ENCODE results near the gene TMEM53.

The TMEM53 gene

DNA sequence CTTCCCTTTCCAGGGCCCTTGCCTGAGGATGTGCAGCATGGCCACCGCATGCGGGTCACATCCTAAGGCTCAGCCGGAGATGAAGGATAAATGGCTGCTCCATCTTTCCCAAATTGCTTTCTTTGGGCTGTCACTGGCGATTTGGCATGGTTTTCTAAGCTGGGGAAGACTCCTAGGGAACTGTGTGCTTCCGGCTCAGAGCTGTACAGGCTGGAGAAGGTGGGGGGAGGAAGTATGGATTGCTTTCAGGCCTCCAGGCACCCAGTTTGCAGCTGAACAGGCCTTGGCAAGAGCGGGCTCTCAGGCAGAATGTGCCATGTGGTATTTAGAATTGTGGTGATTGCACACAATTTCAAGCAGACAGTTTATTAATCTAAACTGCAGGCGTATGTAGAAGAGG, 48.9 kb downstream of the TMEM53 start (continued):
- TF ChIP-seq ZNF350 (tag by site-specific recombination; IDR thresholded peaks at IDR 0.05) (no peak), ZNF248 (tag by site-specific recombination; IDR thresholded peaks at IDR 0.05) (no peak), ZNF169 (tag by site-specific recombination; IDR thresholded peaks at IDR 0.05) (no peak), OSR2 (tag by site-specific recombination; IDR thresholded peaks at IDR 0.05) (no peak), ZFP41 (tag by site-specific recombination; IDR thresholded peaks at IDR 0.05; ENCODE audit: borderline replicate concordance) (no peak)
- TF ChIP-seq, protein P1, sequence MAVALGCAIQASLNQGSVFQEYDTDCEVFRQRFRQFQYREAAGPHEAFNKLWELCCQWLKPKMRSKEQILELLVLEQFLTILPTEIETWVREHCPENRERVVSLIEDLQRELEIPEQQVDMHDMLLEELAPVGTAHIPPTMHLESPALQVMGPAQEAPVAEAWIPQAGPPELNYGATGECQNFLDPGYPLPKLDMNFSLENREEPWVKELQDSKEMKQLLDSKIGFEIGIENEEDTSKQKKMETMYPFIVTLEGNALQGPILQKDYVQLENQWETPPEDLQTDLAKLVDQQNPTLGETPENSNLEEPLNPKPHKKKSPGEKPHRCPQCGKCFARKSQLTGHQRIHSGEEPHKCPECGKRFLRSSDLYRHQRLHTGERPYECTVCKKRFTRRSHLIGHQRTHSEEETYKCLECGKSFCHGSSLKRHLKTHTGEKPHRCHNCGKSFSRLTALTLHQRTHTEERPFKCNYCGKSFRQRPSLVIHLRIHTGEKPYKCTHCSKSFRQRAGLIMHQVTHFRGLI (tag by site-specific recombination; IDR thresholded peaks at IDR 0.05) = no peak

DNA sequence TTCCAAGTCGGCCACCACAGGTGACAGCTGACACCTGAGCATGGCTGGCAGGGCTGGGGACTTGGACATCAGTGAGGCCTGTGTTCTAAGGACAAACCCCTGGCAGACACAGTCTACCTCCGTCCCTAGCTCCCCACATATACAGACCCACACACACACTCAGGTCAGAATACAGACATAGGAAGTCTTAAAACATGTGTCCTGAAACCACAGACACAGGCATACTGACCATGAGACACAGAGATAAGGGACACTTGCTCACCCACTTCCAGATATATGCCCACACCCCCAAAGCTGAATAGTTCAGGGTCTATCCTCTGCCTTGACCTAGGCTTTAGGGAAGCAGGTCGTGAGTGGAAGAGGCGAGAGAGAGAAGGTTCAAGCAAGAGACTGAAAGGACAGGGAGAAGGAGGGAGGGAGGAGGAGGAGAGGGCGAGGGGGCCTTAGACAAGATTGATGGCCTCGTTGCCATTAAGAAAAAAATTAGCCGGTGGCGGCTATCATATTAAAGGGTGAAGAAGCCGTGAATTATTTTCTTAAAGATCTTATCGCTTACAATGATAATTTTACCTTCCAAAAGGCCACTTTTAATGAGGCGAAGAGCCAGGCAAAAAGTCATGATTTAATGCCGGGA, 49.9 kb downstream of the TMEM53 start:
- Histone ChIP-seq H3K36me3 (ENCODE audit: control insufficient read depth in 2 of 2, insufficient read depth in 1 of 2, low read length in 2 of 2) (no peaks in the 10 kb centered on the region), H3K27ac (ENCODE audit: extremely low read depth, low read depth, low read length) (no peak overlapping the region), H3K9me3 (ENCODE audit: control insufficient read depth, insufficient read depth, low read depth, low read length) (no peaks in the 10 kb centered on the region), H3K4me1 (ENCODE audit: control insufficient read depth, insufficient read depth, low read length) (peaks cover 4% of the 10 kb centered on the region), H3K4me3 (ENCODE audit: low read depth, low read length) (no peak overlapping the region)
- CTCF ChIA-PET = interaction anchor here (1.9 kb wide), 1 partner anchor 30 kb away, joined by 4 read pairs; no protein-coding TSS in a partner anchor
- POLR2A ChIA-PET = interaction anchor here (0.7 to 0.8 kb wide), 2 partner anchors 9 to 17 kb away, joined by 3 to 7 read pairs; no protein-coding TSS in a partner anchor
- TF ChIP-seq ZNF239 (tag by site-specific recombination; IDR thresholded peaks at IDR 0.05) (no peak), ZNF785 (tag by site-specific recombination; IDR thresholded peaks at IDR 0.05) (no peak), BCL11A (tag by site-specific recombination; IDR thresholded peaks at IDR 0.05; ENCODE audit: low read depth) (no peak), EGR2 (tag by site-specific recombination; IDR thresholded peaks at IDR 0.05; ENCODE audit: low read depth) (no peak), SP3 (tag by site-specific recombination; IDR thresholded peaks at IDR 0.05) (no peak), ZFP37 (tag by site-specific recombination; IDR thresholded peaks at IDR 0.05) (no peak)
- TF ChIP-seq, protein P2, sequence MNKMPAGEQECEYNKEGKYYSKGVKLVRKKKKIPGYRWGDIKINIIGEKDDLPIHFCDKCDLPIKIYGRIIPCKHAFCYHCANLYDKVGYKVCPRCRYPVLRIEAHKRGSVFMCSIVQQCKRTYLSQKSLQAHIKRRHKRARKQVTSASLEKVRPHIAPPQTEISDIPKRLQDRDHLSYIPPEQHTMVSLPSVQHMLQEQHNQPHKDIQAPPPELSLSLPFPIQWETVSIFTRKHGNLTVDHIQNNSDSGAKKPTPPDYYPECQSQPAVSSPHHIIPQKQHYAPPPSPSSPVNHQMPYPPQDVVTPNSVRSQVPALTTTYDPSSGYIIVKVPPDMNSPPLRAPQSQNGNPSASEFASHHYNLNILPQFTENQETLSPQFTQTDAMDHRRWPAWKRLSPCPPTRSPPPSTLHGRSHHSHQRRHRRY (tag by site-specific recombination; IDR thresholded peaks at IDR 0.05) = no peak
- TF ChIP-seq, protein P3, sequence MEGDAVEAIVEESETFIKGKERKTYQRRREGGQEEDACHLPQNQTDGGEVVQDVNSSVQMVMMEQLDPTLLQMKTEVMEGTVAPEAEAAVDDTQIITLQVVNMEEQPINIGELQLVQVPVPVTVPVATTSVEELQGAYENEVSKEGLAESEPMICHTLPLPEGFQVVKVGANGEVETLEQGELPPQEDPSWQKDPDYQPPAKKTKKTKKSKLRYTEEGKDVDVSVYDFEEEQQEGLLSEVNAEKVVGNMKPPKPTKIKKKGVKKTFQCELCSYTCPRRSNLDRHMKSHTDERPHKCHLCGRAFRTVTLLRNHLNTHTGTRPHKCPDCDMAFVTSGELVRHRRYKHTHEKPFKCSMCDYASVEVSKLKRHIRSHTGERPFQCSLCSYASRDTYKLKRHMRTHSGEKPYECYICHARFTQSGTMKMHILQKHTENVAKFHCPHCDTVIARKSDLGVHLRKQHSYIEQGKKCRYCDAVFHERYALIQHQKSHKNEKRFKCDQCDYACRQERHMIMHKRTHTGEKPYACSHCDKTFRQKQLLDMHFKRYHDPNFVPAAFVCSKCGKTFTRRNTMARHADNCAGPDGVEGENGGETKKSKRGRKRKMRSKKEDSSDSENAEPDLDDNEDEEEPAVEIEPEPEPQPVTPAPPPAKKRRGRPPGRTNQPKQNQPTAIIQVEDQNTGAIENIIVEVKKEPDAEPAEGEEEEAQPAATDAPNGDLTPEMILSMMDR (tag by site-specific recombination; IDR thresholded peaks at IDR 0.05) = no peak

DNA sequence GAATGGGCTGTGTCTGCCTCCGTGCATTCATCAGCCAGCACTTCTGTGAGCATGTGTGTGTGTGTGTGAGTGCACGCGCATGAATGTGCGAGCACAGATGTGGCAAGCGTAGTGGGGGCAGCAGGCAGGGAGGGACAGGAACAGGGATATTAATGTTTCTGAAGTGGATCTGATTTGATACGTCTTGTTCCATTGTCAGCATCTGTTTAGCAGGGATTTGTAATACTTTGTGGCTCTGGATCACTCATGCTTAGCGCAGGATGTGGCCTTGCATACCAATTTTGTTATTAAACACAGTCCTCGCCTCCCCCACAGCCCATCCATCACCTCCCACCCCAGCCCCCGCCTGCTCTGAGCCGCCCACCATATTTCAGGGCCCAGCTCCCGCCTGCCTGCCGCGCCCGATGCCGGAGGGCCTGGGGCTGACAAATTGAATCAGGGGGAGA, 52.4 kb downstream of the TMEM53 start:
- ChIA-PET POLR2A (interaction anchor here (2.8 kb wide), 1 partner anchor 10 kb away, joined by 11 read pairs; no protein-coding TSS in a partner anchor), CTCF (interaction anchor here (0.7 kb wide), 1 partner anchor 31 kb away, joined by 3 read pairs; no protein-coding TSS in a partner anchor)
- H3K27ac ChIP-seq (ENCODE audit: extremely low read depth, low read depth, low read length) = no peak overlapping the region

More for the DNA sequence above, 52.4 kb downstream of the TMEM53 start:
- no peak overlapping the region for H3K4me3 ChIP-seq (ENCODE audit: low read depth, low read length)
- TF ChIP-seq ZFP3 (tag by site-specific recombination; IDR thresholded peaks at IDR 0.05; ENCODE audit: low read depth) (no peak), GLIS1 (tag by site-specific recombination; IDR thresholded peaks at IDR 0.05) (no peak), ZFHX2 (tag by site-specific recombination; conservative IDR thresholded peaks at IDR 0.05) (peak; percentile 87), ZBTB8A (tag by site-specific recombination; IDR thresholded peaks at IDR 0.05) (no peak), EGR2 (tag by site-specific recombination; IDR thresholded peaks at IDR 0.05; ENCODE audit: low read depth) (peak; percentile 92)
- TF ChIP-seq, protein P4, sequence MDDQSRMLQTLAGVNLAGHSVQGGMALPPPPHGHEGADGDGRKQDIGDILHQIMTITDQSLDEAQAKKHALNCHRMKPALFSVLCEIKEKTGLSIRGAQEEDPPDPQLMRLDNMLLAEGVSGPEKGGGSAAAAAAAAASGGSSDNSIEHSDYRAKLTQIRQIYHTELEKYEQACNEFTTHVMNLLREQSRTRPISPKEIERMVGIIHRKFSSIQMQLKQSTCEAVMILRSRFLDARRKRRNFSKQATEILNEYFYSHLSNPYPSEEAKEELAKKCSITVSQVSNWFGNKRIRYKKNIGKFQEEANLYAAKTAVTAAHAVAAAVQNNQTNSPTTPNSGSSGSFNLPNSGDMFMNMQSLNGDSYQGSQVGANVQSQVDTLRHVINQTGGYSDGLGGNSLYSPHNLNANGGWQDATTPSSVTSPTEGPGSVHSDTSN (CRISPR knock-in tag; IDR thresholded peaks at IDR 0.05) = no peak
- H3K36me3 ChIP-seq (ENCODE audit: control insufficient read depth in 2 of 2, insufficient read depth in 1 of 2, low read length in 2 of 2) = no peaks in the 10 kb centered on the region
- no peaks in the 10 kb centered on the region for H3K9me3 ChIP-seq (ENCODE audit: control insufficient read depth, insufficient read depth, low read depth, low read length)
- peaks cover 10% of the 10 kb centered on the region for H3K4me1 ChIP-seq (ENCODE audit: control insufficient read depth, insufficient read depth, low read length)

All from HEK293 (cell line).